Upper lobe of left lung (tissue), 4 donors: ENCODE results near the gene DPEP2.

ENCODE experiments used
- CTCF ChIP-seq, 6 experiments: fragments of 450-650 bp in 4 of 6; fragments of 200-600 bp in 2 of 6; sonication (generic) in 2 of 6; IDR thresholded peaks; one replicate each; pipeline ENCODE4 v1.5.1; 2016 to 2019; ENCODE audit warnings: antibody characterized with exemption in 6 of 6
- EP300 ChIP-seq, 4 donors: sonication (generic); formaldehyde crosslinking; IDR thresholded peaks; one replicate each; pipeline ENCODE4 v1.5.1; 2017; ENCODE audit warnings: antibody characterized with exemption in 4 of 4, control low read depth in 2 of 4
- POLR2AphosphoS5 ChIP-seq, 2 donors: sonication (generic); formaldehyde crosslinking; IDR thresholded peaks; one replicate each; pipeline ENCODE4 v1.5.1; 2017; ENCODE audit warnings: antibody characterized with exemption in 2 of 2

GRCh38 chr16:67939507-67940445 lies 59.5 kb downstream of the DPEP2 start:
- TF ChIP-seq EP300 (IDR thresholded peaks at IDR 0.05) (no peak), CTCF (IDR thresholded peaks at IDR 0.05) (no peak), POLR2AphosphoS5 (IDR thresholded peaks at IDR 0.05) (no peak)
